Measurements from ENCODE around the gene PPIL6.

PPIL6 gene

DNA sequence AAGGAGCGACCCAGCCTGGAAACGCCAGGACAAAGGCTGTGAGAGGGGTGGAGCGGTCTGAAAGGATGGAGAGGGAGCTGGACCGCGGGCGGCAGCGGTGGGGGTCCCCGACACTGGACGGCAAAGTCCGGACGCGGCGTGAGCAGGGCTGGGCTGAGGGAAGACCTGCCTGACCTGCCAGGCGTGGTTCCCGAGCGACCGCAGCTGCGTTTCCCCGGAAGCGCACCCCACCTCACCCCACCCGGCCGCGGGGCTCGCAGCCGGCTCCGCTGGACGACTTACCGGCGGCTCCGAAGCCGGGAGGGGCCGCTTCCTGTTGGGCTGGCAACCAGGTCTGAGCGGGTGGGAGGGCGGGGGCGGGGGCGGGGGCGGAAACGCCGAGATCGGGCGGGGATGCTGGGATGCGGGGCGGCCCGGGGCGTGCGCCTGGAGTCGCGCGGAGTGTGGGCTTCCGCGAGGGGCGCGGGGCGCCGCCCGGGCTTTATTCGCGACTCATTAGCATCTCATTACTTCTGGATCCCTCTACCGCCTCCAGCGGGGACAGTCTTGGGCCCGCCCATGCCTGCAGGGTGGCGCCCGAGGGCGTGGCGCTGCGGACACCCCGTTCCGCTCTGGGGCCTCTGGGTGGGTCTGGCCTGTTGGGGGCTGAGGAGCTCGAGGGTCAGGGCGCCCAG lies 15.1 kb upstream of the PPIL6 start, which contains the start of gene MICAL1:
Gene MICAL1, minus strand, starts transcription at position 336 of the 674 bp plus-strand sequence. CDS start 1,576 bp downstream, outside the sequence.
- Histone ChIP-seq H3K23ac (ENCODE audit: low read length in 2 of 2) (peak within 1 kb of the TSS in 1 of 2 experiments; percentile 57), H2BK5ac (ENCODE audit: low read depth, low read length, poor library complexity, severe bottlenecking) (peak within 1 kb of the TSS; percentile 61), H2AFZ (ENCODE audit: low read depth, low read length) (peak within 1 kb of the TSS; percentile 96), H2AK5ac (ENCODE audit: low read length, severe bottlenecking) (no peak within 1 kb of the TSS), H3K27me3 (ENCODE audit: control insufficient read depth in 1 of 2, insufficient read depth in 1 of 2, low read length in 2 of 2) (no peaks in the 10 kb centered on the region), H3K4me3 (ENCODE audit: insufficient read depth in 1 of 2, low read depth in 1 of 2, low read length in 2 of 2) (peak within 1 kb of the TSS; percentile 95), H3K27ac (ENCODE audit: low read length, poor library complexity, severe bottlenecking) (no peak within 1 kb of the TSS), H3K4me1 (ENCODE audit: control insufficient read depth, insufficient read depth, low read depth, low read length) (peaks cover 20% of the 10 kb centered on the region), H2BK12ac (ENCODE audit: low read length in 2 of 2) (peak within 1 kb of the TSS; percentile 21 to 43), H3K4ac (ENCODE audit: low read depth in 1 of 2, low read length in 2 of 2) (peak within 1 kb of the TSS; percentile 76 to 89), H4K91ac (ENCODE audit: low read length) (peak within 1 kb of the TSS; percentile 94), H3K36me3 (ENCODE audit: control insufficient read depth in 1 of 2, insufficient read depth in 2 of 2, low read depth in 1 of 2, low read length in 2 of 2) (peaks cover 29 to 30% of the 10 kb centered on the region in 2 experiments), H2BK120ac (ENCODE audit: low read depth, low read length) (peak within 1 kb of the TSS; percentile 73), H3K9me3 (ENCODE audit: control insufficient read depth, low read length) (no peaks in the 10 kb centered on the region), H3K79me1 (replicated peaks; ENCODE audit: low read length, poor library complexity, severe bottlenecking) (peaks cover 27% of the 10 kb centered on the region), H4K8ac (ENCODE audit: low read length) (peak within 1 kb of the TSS; percentile 89), H3K9ac (ENCODE audit: low read length) (peak within 1 kb of the TSS; percentile 91), H3K18ac (ENCODE audit: low read depth in 1 of 2, low read length in 2 of 2) (peak within 1 kb of the TSS; percentile 91 to 95), H2BK15ac (ENCODE audit: low read depth, poor library complexity, severe bottlenecking) (peak within 1 kb of the TSS; percentile 84), H3K4me2 (ENCODE audit: low read length, poor library complexity, severe bottlenecking) (peak within 1 kb of the TSS; percentile 98), H3K14ac (ENCODE audit: low read length in 2 of 2) (peak within 1 kb of the TSS in 1 of 2 experiments; percentile 96)
- DNase-seq: peak; percentile 64
- WGBS: under 1% methylated on average over 34 of the region's 70 CpGs

DNA sequence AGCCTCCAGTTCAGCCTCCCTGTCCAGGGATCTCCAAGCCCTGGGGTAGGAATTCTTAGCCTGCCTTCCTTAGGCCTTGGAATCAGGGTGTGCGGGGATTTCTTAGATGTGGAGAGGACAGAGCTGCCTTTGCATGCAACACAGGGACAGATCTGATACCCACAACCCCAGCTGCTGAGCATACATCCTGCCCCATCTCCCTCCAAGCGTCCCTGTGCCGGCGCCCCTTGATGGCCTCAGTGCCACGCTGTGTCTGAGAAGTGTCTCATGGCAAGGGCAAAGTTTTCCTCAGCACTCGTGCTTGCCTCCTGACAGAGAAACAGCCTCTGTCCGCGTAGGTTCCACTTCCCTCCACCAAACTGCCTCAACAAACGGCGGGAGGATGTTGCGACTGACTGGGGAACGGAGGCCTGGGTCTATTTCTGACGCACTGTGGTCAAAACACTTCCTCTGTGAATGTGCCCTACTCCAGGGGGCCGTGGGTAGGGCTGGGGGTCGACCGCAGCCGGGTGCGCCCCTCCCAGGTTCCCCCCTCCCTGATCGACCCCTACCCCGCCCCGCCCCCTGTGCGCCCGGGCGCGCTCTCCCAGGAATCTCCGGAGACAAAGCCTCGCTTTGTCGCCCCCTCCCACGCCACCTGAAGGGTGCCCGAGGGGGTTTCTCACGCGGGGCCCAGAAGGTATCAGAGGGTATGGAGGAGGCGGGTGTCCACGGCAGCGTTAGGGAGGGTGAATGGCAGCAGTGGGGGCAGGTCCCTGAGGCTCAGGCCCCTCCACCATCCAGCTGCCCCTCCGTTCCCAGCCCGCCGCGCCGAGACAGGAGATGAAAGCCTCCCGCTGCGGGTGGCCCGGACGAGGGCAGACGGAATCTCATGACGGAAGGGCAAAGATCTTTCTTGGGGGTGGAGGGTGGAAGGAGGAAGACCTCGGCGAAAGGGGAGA lies 14.3 kb upstream of the PPIL6 start:
- H3K18ac ChIP-seq (ENCODE audit: low read depth in 1 of 2, low read length in 2 of 2): peak overlapping the region; percentile 91 to 95
- peaks cover 30% of the 10 kb centered on the region for H3K79me1 ChIP-seq (replicated peaks; ENCODE audit: low read length, poor library complexity, severe bottlenecking)
- H2AFZ ChIP-seq (ENCODE audit: low read depth, low read length): peak overlapping the region; percentile 88
- H4K8ac ChIP-seq (ENCODE audit: low read length): peak overlapping the region; percentile 89
- H3K36me3 ChIP-seq (ENCODE audit: control insufficient read depth in 1 of 2, insufficient read depth in 2 of 2, low read depth in 1 of 2, low read length in 2 of 2): peaks cover 31 to 34% of the 10 kb centered on the region in 2 experiments
- peak; percentile 46 for DNase-seq
- peak overlapping the region; percentile 71 for H2BK15ac ChIP-seq (ENCODE audit: low read depth, poor library complexity, severe bottlenecking)
- 7% methylated on average over 36 of the region's 48 CpGs for WGBS
- no peaks in the 10 kb centered on the region for H3K9me3 ChIP-seq (ENCODE audit: control insufficient read depth, low read length)
- H3K4me3 ChIP-seq (ENCODE audit: insufficient read depth in 1 of 2, low read depth in 1 of 2, low read length in 2 of 2): peak overlapping the region; percentile 95
- peak overlapping the region; percentile 94 for H4K91ac ChIP-seq (ENCODE audit: low read length)
- peak overlapping the region; percentile 61 for H2BK5ac ChIP-seq (ENCODE audit: low read depth, low read length, poor library complexity, severe bottlenecking)
- H3K4me1 ChIP-seq (ENCODE audit: control insufficient read depth, insufficient read depth, low read depth, low read length): peaks cover 20% of the 10 kb centered on the region
- peak overlapping the region; percentile 91 for H3K9ac ChIP-seq (ENCODE audit: low read length)
- no peak overlapping the region for H3K27ac ChIP-seq (ENCODE audit: low read length, poor library complexity, severe bottlenecking)
- peak overlapping the region in 1 of 2 experiments; percentile 96 for H3K14ac ChIP-seq (ENCODE audit: low read length in 2 of 2)
- H3K23ac ChIP-seq (ENCODE audit: low read length in 2 of 2): peak overlapping the region in 1 of 2 experiments; percentile 57
- H3K27me3 ChIP-seq (ENCODE audit: control insufficient read depth in 1 of 2, insufficient read depth in 1 of 2, low read length in 2 of 2): no peaks in the 10 kb centered on the region
- peak overlapping the region; percentile 90 for H3K4me2 ChIP-seq (ENCODE audit: low read length, poor library complexity, severe bottlenecking)
- H3K4ac ChIP-seq (ENCODE audit: low read depth in 1 of 2, low read length in 2 of 2): peak overlapping the region; percentile 76 to 89
- no peak overlapping the region for H2AK5ac ChIP-seq (ENCODE audit: low read length, severe bottlenecking)
- H2BK120ac ChIP-seq (ENCODE audit: low read depth, low read length): peak overlapping the region; percentile 73
- peak overlapping the region; percentile 21 to 29 for H2BK12ac ChIP-seq (ENCODE audit: low read length in 2 of 2)

DNA sequence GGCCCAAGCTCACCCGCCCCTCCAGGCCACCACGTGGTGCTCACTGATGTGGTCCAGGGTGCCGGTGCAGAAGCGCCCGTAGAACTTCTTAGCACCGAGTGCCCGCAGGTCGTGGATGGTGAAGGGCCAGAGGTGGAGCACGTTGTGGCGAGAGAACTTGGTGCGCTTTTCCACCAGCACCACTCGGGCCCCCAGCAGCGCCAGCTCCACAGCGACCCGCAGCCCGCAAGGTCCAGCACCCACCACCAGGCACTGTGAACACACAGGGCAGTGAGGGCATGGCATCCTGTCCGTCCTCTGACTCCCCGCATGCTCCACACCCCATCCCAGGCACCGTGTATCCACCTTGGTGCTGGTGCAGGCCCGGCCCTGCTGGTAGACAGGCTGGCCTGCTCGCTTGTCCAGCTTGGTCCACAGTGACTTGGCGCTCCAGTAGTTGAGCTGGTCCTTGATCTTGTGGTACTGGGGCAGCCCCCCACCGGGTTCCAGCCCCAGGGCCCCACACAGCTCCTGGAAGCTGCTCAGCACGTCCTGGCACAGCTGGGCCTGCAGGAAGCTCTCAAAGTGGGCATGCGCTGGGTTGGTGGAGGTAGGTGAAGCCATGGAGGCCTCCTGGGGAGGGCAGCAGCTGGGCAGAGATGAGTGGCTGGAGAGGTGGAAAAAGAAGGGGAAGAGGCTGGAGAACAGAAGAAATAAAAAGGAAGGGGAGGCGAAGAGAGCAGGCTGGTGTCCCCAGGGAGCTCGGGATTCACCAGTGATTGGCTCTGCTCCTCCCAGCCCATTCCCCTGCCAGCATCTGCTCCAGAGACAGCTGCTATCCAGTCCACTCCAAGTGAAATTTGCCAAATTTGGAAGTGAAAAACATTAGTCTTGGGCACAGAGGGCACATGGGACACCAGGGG lies 13.4 kb upstream of the PPIL6 start:
- no peak overlapping the region for H2BK120ac ChIP-seq (ENCODE audit: low read depth, low read length)
- H3K14ac ChIP-seq (ENCODE audit: low read length in 2 of 2): peak overlapping the region in 1 of 2 experiments; percentile 22
- H2AK5ac ChIP-seq (ENCODE audit: low read length, severe bottlenecking): no peak overlapping the region
- H3K23ac ChIP-seq (ENCODE audit: low read length in 2 of 2): no peak overlapping the region
- H3K36me3 ChIP-seq (ENCODE audit: control insufficient read depth in 1 of 2, insufficient read depth in 2 of 2, low read depth in 1 of 2, low read length in 2 of 2): peaks cover 34 to 42% of the 10 kb centered on the region in 2 experiments
- peak overlapping the region; percentile 91 for H3K9ac ChIP-seq (ENCODE audit: low read length)
- H4K8ac ChIP-seq (ENCODE audit: low read length): peak overlapping the region; percentile 19
- no peak overlapping the region for H3K4me2 ChIP-seq (ENCODE audit: low read length, poor library complexity, severe bottlenecking)
- H3K4me3 ChIP-seq (ENCODE audit: insufficient read depth in 1 of 2, low read depth in 1 of 2, low read length in 2 of 2): peak overlapping the region in 1 of 2 experiments; percentile 95
- no peak overlapping the region for H2BK12ac ChIP-seq (ENCODE audit: low read length in 2 of 2)
- 97% methylated on average over 27 of the region's 27 CpGs for whole genome bisulfite sequencing
- no peaks in the 10 kb centered on the region for H3K9me3 ChIP-seq (ENCODE audit: control insufficient read depth, low read length)
- peaks cover 32% of the 10 kb centered on the region for H3K79me1 ChIP-seq (replicated peaks; ENCODE audit: low read length, poor library complexity, severe bottlenecking)
- no peak overlapping the region for H3K27ac ChIP-seq (ENCODE audit: low read length, poor library complexity, severe bottlenecking)
- peak overlapping the region in 1 of 2 experiments; percentile 45 for H3K18ac ChIP-seq (ENCODE audit: low read depth in 1 of 2, low read length in 2 of 2)
- no peak overlapping the region for H2AFZ ChIP-seq (ENCODE audit: low read depth, low read length)
- H3K4me1 ChIP-seq (ENCODE audit: control insufficient read depth, insufficient read depth, low read depth, low read length): peaks cover 20% of the 10 kb centered on the region
- no peak overlapping the region for H3K4ac ChIP-seq (ENCODE audit: low read depth in 1 of 2, low read length in 2 of 2)
- H2BK15ac ChIP-seq (ENCODE audit: low read depth, poor library complexity, severe bottlenecking): no peak overlapping the region
- H4K91ac ChIP-seq (ENCODE audit: low read length): peak overlapping the region; percentile 66
- no peak overlapping the region for H2BK5ac ChIP-seq (ENCODE audit: low read depth, low read length, poor library complexity, severe bottlenecking)
- no peak for DNase-seq
- no peaks in the 10 kb centered on the region for H3K27me3 ChIP-seq (ENCODE audit: control insufficient read depth in 1 of 2, insufficient read depth in 1 of 2, low read length in 2 of 2)

Measured in mesenchymal stem cell (in vitro differentiated cells and primary cell).